Suprapubic skin (tissue), 3 donors: ENCODE measurements around the gene LDLRAD4.

Experiments
- POLR2A ChIP-seq, 2 donors: fragments of 450-650 bp; IDR thresholded peaks; one replicate each; pipeline ENCODE4 v1.6.1; 2017; ENCODE audit warnings: antibody characterized with exemption in 2 of 2, mild to moderate bottlenecking in 2 of 2, moderate library complexity in 2 of 2
- TF ChIP-seq, protein P1 (sequence below), 2 donors: fragments of 200-600 bp in 1 of 2; fragments of 450-650 bp in 1 of 2; sonication (generic) in 1 of 2; IDR thresholded peaks; one replicate each; pipeline ENCODE4 v1.5.1; 2016 to 2019; ENCODE audit warnings: antibody characterized with exemption in 2 of 2, mild to moderate bottlenecking in 1 of 2, moderate library complexity in 1 of 2

DNA sequence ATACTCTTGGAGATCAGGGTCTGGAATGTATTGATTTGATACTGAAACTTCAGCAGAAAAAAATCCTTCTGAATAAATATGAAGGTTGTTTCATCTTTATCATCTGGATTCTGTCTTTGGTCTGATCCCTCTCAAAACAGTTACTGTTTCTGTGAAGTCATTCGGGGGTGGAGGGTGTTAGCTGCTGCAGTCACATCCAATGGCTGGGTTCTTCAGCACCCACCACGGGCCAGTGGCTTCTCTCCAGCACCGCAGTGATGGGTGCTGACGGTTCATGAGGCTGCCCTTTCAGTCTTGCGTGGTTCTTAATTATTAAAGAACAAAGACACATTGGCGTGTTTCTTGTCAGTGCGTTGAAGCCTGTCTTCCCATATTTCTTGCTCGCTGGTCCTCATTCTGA, 148.0 kb downstream of the LDLRAD4 start:
- TF ChIP-seq POLR2A (IDR thresholded peaks at IDR 0.05) = no peak
- TF ChIP-seq, protein P1, sequence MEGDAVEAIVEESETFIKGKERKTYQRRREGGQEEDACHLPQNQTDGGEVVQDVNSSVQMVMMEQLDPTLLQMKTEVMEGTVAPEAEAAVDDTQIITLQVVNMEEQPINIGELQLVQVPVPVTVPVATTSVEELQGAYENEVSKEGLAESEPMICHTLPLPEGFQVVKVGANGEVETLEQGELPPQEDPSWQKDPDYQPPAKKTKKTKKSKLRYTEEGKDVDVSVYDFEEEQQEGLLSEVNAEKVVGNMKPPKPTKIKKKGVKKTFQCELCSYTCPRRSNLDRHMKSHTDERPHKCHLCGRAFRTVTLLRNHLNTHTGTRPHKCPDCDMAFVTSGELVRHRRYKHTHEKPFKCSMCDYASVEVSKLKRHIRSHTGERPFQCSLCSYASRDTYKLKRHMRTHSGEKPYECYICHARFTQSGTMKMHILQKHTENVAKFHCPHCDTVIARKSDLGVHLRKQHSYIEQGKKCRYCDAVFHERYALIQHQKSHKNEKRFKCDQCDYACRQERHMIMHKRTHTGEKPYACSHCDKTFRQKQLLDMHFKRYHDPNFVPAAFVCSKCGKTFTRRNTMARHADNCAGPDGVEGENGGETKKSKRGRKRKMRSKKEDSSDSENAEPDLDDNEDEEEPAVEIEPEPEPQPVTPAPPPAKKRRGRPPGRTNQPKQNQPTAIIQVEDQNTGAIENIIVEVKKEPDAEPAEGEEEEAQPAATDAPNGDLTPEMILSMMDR (IDR thresholded peaks at IDR 0.05) = no peak
